GM19467 (cell line): ENCODE measurements around the gene WDR18.

Source experiments
- ATAC-seq: cut with Tn5 transposase; IDR thresholded peaks from one replicate; pipeline ENCODE4 v1.9.1; 2021; ENCODE audit warnings: mild to moderate bottlenecking, moderate library complexity; ENCODE audit not compliant: unreplicated experiment

The WDR18 gene

DNA sequence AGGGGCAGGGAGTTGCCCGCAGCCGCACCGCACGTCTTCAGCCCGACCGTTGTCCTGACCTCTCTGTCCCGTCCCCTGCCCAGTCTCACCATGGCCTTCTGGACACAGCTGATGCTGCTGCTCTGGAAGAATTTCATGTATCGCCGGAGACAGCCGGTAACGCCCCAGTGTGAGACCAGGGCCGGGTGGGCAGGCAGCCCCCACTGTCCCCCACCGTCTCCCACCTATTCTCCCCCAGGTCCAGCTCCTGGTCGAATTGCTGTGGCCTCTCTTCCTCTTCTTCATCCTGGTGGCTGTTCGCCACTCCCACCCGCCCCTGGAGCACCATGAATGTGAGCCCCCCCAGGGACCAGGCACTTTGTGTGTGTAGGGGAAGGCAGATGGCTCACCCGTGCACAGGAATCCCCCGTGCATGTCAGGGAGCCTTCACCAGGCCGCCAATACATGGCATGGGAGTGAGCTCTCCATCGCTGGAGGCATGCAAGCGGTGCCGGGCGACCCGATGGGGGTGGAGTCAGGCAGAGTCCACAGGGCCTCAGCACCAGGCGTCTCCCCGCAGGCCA lies 57.2 kb downstream of the WDR18 start:
- no peak for ATAC-seq

DNA sequence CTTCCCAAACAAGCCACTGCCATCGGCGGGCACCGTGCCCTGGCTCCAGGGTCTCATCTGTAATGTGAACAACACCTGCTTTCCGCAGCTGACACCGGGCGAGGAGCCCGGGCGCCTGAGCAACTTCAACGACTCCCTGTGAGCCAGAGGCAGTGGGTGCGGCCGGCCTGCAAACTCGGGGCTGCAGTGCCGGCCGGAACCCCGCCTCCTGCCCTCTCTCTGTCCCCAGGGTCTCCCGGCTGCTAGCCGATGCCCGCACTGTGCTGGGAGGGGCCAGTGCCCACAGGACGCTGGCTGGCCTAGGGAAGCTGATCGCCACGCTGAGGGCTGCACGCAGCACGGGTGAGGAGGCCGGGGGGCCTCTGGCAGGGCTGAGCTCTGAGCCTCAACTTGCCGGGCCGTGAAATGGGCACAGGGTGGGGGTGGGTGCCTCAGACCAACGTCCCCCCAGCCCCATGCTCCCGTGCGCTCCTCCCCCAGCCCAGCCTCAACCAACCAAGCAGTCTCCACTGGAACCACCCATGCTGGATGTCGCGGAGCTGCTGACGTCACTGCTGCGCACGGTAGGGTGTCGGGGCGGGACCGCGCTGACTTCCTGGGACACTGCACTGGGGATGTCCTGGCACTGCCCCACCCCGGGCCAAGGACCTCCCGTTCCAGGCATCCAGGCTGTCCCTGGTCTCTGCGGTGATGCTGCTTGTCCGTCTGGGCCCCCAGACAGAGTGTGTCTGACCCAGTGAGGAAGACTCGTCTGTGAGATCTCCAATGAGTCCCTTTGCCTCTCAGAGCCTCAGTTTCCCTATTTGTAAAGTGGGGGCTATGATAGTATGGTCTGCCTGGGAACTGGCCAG lies 57.9 kb downstream of the WDR18 start:
- ATAC-seq = no peak

DNA sequence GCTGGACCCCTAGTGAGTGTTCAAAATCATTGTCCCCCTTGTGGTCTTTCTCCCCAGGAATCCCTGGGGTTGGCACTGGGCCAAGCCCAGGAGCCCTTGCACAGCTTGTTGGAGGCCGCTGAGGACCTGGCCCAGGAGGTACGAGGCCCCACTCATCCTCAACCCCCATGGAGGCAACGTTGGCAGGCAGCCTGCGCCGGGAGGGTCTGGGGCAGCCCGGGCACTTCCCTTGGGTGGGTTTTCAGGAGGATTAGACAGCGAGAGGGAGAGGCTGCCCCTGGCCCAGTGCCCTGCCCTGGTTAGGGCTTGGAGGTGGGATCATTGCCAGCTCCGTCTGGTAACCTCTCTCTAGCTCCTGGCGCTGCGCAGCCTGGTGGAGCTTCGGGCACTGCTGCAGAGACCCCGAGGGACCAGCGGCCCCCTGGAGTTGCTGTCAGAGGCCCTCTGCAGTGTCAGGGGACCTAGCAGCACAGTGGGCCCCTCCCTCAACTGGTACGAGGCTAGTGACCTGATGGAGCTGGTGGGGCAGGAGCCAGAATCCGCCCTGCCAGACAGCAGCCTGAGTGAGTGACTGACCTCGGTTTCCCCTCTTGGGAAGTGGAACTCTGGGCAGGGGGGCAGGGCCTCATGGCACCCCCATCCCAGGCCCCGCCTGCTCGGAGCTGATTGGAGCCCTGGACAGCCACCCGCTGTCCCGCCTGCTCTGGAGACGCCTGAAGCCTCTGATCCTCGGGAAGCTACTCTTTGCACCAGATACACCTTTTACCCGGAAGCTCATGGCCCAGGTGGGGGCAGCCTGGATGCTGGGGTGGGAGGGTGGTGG lies 58.8 kb downstream of the WDR18 start:
- ATAC-seq = no peak
